Heart left ventricle (tissue), 16 donors: ENCODE data around the gene DNAJC6. TPM values are rescaled to one million over a fixed set of nuclear protein-coding genes. Genes with fewer than 3 reads are reported as not detected.
A peak's percentile ranks its signal among the peaks of the same experiment; 100 is the strongest.

Source experiments
- ATAC-seq, 4 donors: fragments of 200-7000 bp; cut with Tn5 transposase; one replicate each; pipeline ENCODE4 v1.9.1; 2020 to 2022; ENCODE audit warnings: moderate library complexity in 4 of 4, mild to moderate bottlenecking in 3 of 4, moderate number of reproducible peaks in 1 of 4
- DNase-seq, 5 donors: peaks; one replicate each; pipeline ENCODE4 v3.0.0-alpha.2; 2020
- H3K27ac ChIP-seq, 12 donors: fragments of 200-600 bp; sonication (generic) in 4 of 12; one replicate each; pipeline versions ENCODE4 v1.5.0 to v1.8.0; 2016 to 2022; ENCODE audit warnings: mild to moderate bottlenecking in 2 of 12
- H3K27me3 ChIP-seq, 9 donors: fragments of 200-600 bp; sonication (generic) in 2 of 9; one replicate each; pipeline versions ENCODE4 v1.5.1 to v1.8.0; 2016 to 2022; ENCODE audit warnings: mild to moderate bottlenecking in 3 of 9
- H3K36me3 ChIP-seq, 9 donors: fragments of 200-600 bp; sonication (generic) in 2 of 9; one replicate each; pipeline versions ENCODE4 v1.5.0 to v1.8.0; 2018 to 2022; ENCODE audit warnings: mild to moderate bottlenecking in 2 of 9
- H3K4me1 ChIP-seq, 12 donors: fragments of 200-600 bp; sonication (generic) in 4 of 12; one replicate each; pipeline versions ENCODE4 v1.5.0 to v1.8.0; 2016 to 2022; ENCODE audit warnings: mild to moderate bottlenecking in 3 of 12
- H3K4me3 ChIP-seq, 12 donors: fragments of 200-600 bp; sonication (generic) in 4 of 12; one replicate each; pipeline versions ENCODE4 v1.5.0 to v1.8.0; 2017 to 2022; ENCODE audit warnings: mild to moderate bottlenecking in 9 of 12, moderate library complexity in 4 of 12
- H3K9me3 ChIP-seq, 12 donors: fragments of 200-600 bp; sonication (generic) in 4 of 12; one replicate each; pipeline versions ENCODE4 v1.5.0 to v1.8.0; 2016 to 2022; ENCODE audit warnings: mild to moderate bottlenecking in 1 of 12
- POLR2A ChIP-seq, 2 donors: fragments of 450-650 bp; IDR thresholded peaks; one replicate each; pipeline ENCODE4 v1.6.1; 2017; ENCODE audit warnings: antibody characterized with exemption in 2 of 2, mild to moderate bottlenecking in 2 of 2, moderate library complexity in 2 of 2
- WGBS, 4 donors: extraction: QIAGEN DNeasy Blood & Tissue Kit in 2 of 4; methylation state at CpG; one replicate each; pipeline versions ENCODE4 v1.1.5 to v1.1.7; 2013 to 2018; 5-methylcytosine and 5-hydroxymethylcytosine counted together
- intact Hi-C, 10 donors: fragments of 100-400 bp; cut with DNase I; formaldehyde crosslinking; loops; one replicate each; pipeline versions ENCODE4 v1.11.1 to v1.14.2; 2022
- polyA plus RNA-seq, 2 donors: library from polyadenylated mRNA; stranded (reverse); fragments of 200-250 nt; gene quantifications; one replicate each; pipeline ENCODE4 v1.2.3, GENCODE V29; 2013
- total RNA-seq, 9 donors: library from RNA; depleted of rRNA in 2 of 9; stranded (reverse); fragments of >200 nt in 2 of 9; fragmentation: NEBNext Ultra II Directional in 3 of 9; extraction: Animal tissue kit (Norgen Biotek cat#: 25700) in 3 of 9; gene quantifications; one replicate each; pipeline versions ENCODE4 v1.1.0 to v1.2.4, GENCODE V29; 2016 to 2023
- TF ChIP-seq, protein P1 (sequence below), 12 donors: fragments of 200-600 bp; sonication (generic) in 4 of 12; IDR thresholded peaks; one replicate each; pipeline versions ENCODE4 v1.5.0 to v1.8.0; 2018 to 2022; ENCODE audit warnings: antibody characterized with exemption in 12 of 12, mild to moderate bottlenecking in 5 of 12
- donor health status: ischemic (EF 13 %, LVEDD 7.1; RV severe dilation, severe dysfunction).
- donor health status: healthy with polysubstance abuse.
- donor health status: DM: no; HTN: yes; CAD: no.
- donor health status: DM: no; HTN: no; CAD: no.
- donor health status: ischemic (EF 25% LVEDD 6.9; RV normal size, moderate dysfunction).
- donor health status: ischemic (EF 25% LVEDD 5.7; RV mildly dilated, moderate dysfunction).
- donor health status: healthy.
- donor health status: DM: yes; HTN: yes; CAD: no.
- donor health status: ischemic (EF 35%, LVEDD 5.7; RV mildly dilated, moderate dysfunction).
- donor health status: nonischemic (EF 11% LVEDD 7.7; RV severe dilation, severe dysfunction).
- donor health status: DM: yes; HTN: yes; CAD: no.
- donor health status: PGD.
- donor health status: ischemic (EF 29% LVEDD 5.4; RV normal size, mild dysfunction).
- donor health status: nonischemic (EF 23%, LVEDD 6.1; RV moderate dilation, normal function).

Gene DNAJC6
- total and polyA plus RNA-seq, 11 donors = 0.50 to 14.1 (median 8.5) TPM

DNA sequence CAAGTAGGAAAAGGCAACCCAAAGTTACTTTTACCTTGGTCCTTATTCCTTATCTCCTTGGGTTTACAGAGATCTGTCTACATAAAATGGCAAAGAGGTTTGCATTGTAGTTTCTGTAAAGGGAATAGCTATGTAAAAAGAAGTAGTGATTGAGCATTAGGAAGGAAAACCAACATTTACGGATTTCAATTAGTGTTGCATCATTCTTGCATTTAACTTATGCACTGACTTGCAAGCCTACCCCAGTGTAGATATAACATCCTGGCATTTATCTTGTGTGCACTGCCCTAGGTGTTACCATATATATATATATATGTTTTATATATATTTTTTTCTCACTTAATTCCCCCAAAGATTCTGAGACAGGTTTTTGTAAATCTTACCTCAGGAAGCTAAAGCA lies 107.4 kb downstream of the DNAJC6 start:
- Histone ChIP-seq H3K27ac (no peak overlapping the region), H3K9me3 (no peaks in the 10 kb centered on the region), H3K4me3 (no peak overlapping the region), H3K36me3 (peaks cover 0 to 8% (median 0%) of the 10 kb centered on the region in 9 donors), H3K4me1 (peaks cover 0 to 13% (median 3%) of the 10 kb centered on the region in 12 donors), H3K27me3 (no peaks in the 10 kb centered on the region)
- WGBS, 4 donors = 87 to 94% (median 94%) methylated on average over 1 of the region's 1 CpG
- DNase-seq (no peak), ATAC-seq (no peak)
- TF ChIP-seq, protein P1, sequence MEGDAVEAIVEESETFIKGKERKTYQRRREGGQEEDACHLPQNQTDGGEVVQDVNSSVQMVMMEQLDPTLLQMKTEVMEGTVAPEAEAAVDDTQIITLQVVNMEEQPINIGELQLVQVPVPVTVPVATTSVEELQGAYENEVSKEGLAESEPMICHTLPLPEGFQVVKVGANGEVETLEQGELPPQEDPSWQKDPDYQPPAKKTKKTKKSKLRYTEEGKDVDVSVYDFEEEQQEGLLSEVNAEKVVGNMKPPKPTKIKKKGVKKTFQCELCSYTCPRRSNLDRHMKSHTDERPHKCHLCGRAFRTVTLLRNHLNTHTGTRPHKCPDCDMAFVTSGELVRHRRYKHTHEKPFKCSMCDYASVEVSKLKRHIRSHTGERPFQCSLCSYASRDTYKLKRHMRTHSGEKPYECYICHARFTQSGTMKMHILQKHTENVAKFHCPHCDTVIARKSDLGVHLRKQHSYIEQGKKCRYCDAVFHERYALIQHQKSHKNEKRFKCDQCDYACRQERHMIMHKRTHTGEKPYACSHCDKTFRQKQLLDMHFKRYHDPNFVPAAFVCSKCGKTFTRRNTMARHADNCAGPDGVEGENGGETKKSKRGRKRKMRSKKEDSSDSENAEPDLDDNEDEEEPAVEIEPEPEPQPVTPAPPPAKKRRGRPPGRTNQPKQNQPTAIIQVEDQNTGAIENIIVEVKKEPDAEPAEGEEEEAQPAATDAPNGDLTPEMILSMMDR (IDR thresholded peaks at IDR 0.05) = no peak
- no peak for TF ChIP-seq POLR2A (IDR thresholded peaks at IDR 0.05)
- intact Hi-C loops = loop anchor here in 2 of 10 donors (5.0 to 10.0 kb wide), 2 partner anchors 152 to 159 kb away; no protein-coding TSS in a partner anchor

DNA sequence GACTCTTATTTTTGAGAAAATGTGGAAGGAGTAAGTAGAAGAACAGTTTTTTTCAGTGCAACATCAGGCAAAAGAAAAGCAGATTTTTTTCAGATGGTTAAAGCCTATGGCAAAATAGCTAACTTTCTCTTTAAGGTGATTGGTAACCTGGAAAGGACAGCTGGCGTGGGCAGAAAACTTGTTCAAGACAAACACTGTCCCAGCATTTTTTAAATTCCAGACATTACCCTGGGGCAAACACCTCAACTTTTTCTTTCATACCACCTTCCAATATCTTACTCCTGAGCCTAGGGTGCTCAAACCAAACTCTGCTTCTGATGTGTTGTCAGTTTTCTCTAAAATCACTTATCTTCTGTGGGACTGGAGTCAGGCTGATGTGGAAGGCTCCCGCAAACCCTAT lies 108.4 kb downstream of the DNAJC6 start:
- TF ChIP-seq, protein P1 (IDR thresholded peaks at IDR 0.05) = no peak
- no peak for TF ChIP-seq POLR2A (IDR thresholded peaks at IDR 0.05)
- no peak for DNase-seq
- 92 to 96% (median 93%) methylated on average over 2 of the region's 2 CpGs for WGBS, 4 donors
- no peaks in the 10 kb centered on the region for H3K27me3 ChIP-seq
- ATAC-seq = no peak
- intact Hi-C loops = loop anchor here in 2 of 10 donors (5.0 to 10.0 kb wide), 2 partner anchors 153 to 160 kb away; no protein-coding TSS in a partner anchor
- peaks cover 0 to 8% (median 0%) of the 10 kb centered on the region in 9 donors for H3K36me3 ChIP-seq
- H3K9me3 ChIP-seq = no peaks in the 10 kb centered on the region
- H3K4me1 ChIP-seq = peaks cover 0 to 23% (median 13%) of the 10 kb centered on the region in 12 donors
- H3K27ac ChIP-seq = no peak overlapping the region
- no peak overlapping the region for H3K4me3 ChIP-seq

DNA sequence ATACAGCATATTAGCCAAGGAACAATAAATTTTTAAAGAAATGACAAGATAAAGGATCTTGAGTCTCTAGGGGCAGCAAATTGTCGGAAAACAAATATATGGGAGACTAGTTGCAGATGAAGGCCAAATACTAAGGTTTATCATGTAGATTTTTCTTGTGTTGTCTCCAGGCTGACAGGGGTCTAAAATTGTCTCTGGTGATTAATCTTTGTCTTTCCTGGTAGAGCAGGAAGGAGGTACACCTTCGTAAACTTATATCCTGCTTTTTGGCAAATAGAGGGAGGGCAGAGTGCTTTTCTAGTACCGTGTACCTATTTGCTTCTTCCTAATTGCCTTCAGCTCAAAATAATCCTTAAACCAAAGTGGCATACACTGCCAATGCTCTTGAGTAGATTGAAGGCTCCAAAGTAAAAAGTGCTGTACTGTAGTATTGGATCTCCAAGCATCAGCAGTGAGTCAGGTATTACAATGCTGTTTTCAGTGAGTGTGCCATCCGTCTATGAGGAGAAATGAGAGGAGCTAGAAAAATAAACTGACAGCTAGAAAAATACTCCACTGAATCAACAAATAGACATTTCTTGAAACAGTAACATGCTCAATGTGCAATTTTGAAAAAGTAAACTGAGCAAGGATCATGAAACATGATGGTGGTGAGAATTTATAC lies 109.3 kb downstream of the DNAJC6 start:
- H3K9me3 ChIP-seq = no peaks in the 10 kb centered on the region
- H3K4me3 ChIP-seq = no peak overlapping the region
- H3K27ac ChIP-seq = peak overlapping the region in 1 of 12 donors; percentile 91
- H3K36me3 ChIP-seq = no peaks in the 10 kb centered on the region
- no peak for DNase-seq
- no peak for TF ChIP-seq POLR2A (IDR thresholded peaks at IDR 0.05)
- TF ChIP-seq, protein P1 (IDR thresholded peaks at IDR 0.05) = no peak
- intact Hi-C loops = loop anchor here in 2 of 10 donors (5.0 to 10.0 kb wide), 2 partner anchors 154 to 161 kb away; no protein-coding TSS in a partner anchor
- WGBS, 4 donors = 91 to 95% (median 92%) methylated on average over 4 of the region's 4 CpGs
- H3K27me3 ChIP-seq = no peaks in the 10 kb centered on the region
- ATAC-seq = no peak
- H3K4me1 ChIP-seq = peaks cover 0 to 32% (median 21%) of the 10 kb centered on the region in 12 donors
